ENCODE measurements around the gene PLEKHA7. TPM values are rescaled to one million over a fixed set of nuclear protein-coding genes. Genes with fewer than 3 reads are reported as not detected.

The PLEKHA7 gene
- total and polyA plus RNA-seq, 2 of the 13 experiments (the other 11 are each of a cell fraction or from before 2014, with no cell fraction given): 17.5 to 18.7 TPM

DNA sequence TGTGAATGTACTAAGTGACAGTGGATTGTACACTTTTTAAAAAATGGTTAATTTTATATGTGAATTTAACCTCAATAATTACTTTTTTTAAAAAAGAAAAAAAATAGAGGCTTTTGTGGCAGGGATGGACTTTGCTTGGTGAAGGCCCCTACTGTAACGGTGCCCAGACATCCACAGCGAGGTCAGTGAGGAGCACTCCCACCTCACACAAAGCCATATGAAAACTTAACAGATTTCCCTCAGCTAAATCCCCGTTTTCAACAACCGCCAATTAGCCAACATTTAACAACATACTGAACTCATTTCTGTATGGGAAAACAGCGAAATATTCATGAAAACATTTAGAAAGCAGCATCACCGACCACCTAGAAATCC lies 276.4 kb downstream of the PLEKHA7 start:
- intact Hi-C loops (cut with micrococcal nuclease; ENCODE audit: unreplicated experiment) (no loop called here), in situ Hi-C loops (cut with HindIII; ENCODE audit: extremely low pct_ligation_motif_present, low pct_unique_long_range_greater_than_20kb) (no loop called here)
- Histone ChIP-seq H3K27me3 (ENCODE audit: control insufficient read depth in 1 of 2, insufficient read depth in 2 of 2, low read length in 2 of 2) (no peaks in the 10 kb centered on the region; a peak in 1 of 5 replicates), H3K36me3 (replicated peaks in 1 of 2; ENCODE audit: control insufficient read depth in 1 of 2, insufficient read depth in 2 of 2, low read length in 2 of 2) (no peaks in the 10 kb centered on the region; a peak in 3 of 5 replicates), H2AFZ (ENCODE audit: low read length) (peak overlapping the region; percentile 87), H3K4me3 (replicated peaks in 1 of 3; ENCODE audit: insufficient read depth in 1 of 3, low read depth in 2 of 3, low read length in 3 of 3) (peak overlapping the region; percentile 65 to 92 (median 90)), H4K20me1 (ENCODE audit: insufficient read depth, low read length) (peaks cover 30% of the 10 kb centered on the region), H3K4me2 (ENCODE audit: low read depth, low read length) (peak overlapping the region; percentile 78), H3K9ac (ENCODE audit: insufficient read depth, low read depth, low read length) (peak overlapping the region; percentile 99), H3K9me3 (ENCODE audit: low read length) (no peaks in the 10 kb centered on the region), H3K4me1 (ENCODE audit: insufficient read depth, low read length) (peaks cover 26% of the 10 kb centered on the region), H3K27ac (ENCODE audit: extremely low read length, insufficient read depth, low read length) (peak overlapping the region; percentile 95), H3K79me2 (ENCODE audit: insufficient read depth, low read length) (peaks cover 47% of the 10 kb centered on the region)
- TF ChIP-seq MEF2D (CRISPR knock-in tag; IDR thresholded peaks at IDR 0.05) (no peak), GFI1 (CRISPR knock-in tag; IDR thresholded peaks at IDR 0.05; ENCODE audit: borderline replicate concordance) (peak; percentile 16; the same call in 1 of the 2 replicates), ZNF138 (CRISPR knock-in tag; IDR thresholded peaks at IDR 0.05; ENCODE audit: low read depth) (0 out of 2 replicates have a peak, but pooled peaks have one; percentile 3), ZNF3 (CRISPR knock-in tag; IDR thresholded peaks at IDR 0.05) (0 out of 2 replicates have a peak, but pooled peaks have one; percentile 1), NCOA1 (CRISPR knock-in tag; IDR thresholded peaks at IDR 0.05) (peak; percentile 38; the same call in 1 of the 2 replicates), TBX3 (IDR thresholded peaks at IDR 0.05; ENCODE audit: borderline replicate concordance) (no peak), ZNF263 (CRISPR knock-in tag; IDR thresholded peaks at IDR 0.05) (peak; percentile 93), ETV6 (CRISPR knock-in tag; conservative IDR thresholded peaks at IDR 0.05) (0 out of 2 replicates have a peak, but pooled peaks have one; percentile 2), ZNF44 (CRISPR knock-in tag; IDR thresholded peaks at IDR 0.05) (no peak), ZIK1 (CRISPR knock-in tag; IDR thresholded peaks at IDR 0.05; ENCODE audit: borderline replicate concordance, low read depth) (no peak)
- TF ChIP-seq, protein P1, sequence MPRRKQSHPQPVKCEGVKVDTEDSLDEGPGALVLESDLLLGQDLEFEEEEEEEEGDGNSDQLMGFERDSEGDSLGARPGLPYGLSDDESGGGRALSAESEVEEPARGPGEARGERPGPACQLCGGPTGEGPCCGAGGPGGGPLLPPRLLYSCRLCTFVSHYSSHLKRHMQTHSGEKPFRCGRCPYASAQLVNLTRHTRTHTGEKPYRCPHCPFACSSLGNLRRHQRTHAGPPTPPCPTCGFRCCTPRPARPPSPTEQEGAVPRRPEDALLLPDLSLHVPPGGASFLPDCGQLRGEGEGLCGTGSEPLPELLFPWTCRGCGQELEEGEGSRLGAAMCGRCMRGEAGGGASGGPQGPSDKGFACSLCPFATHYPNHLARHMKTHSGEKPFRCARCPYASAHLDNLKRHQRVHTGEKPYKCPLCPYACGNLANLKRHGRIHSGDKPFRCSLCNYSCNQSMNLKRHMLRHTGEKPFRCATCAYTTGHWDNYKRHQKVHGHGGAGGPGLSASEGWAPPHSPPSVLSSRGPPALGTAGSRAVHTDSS (CRISPR knock-in tag; conservative IDR thresholded peaks at IDR 0.05): 0 out of 2 replicates have a peak, but pooled peaks have one; percentile 16
- TSS peak; percentile 99 for BruUV-seq (replicated peaks)
- POLR2A ChIA-PET: interaction anchor here (1.0 to 3.1 kb wide), 5 partner anchors 9 to 471 kb away, joined by 4 to 12 read pairs (median 4); no protein-coding TSS in a partner anchor
- peak; percentile 62 for ATAC-seq
- no peak for FAIRE-seq
- WGBS (ENCODE audit: low lambda C conversion rate): 3% methylated on average over 6 of the region's 6 CpGs
- CTCF ChIA-PET (ENCODE audit: low intra/inter-chr PET ratio, low total read pairs): no interaction called here
- DNase-seq (ENCODE audit: low spot score): peak; percentile 22

Other genes with a start within 250 kb of the PLEKHA7 start
- gene RPS13, start 63.3 kb upstream of the PLEKHA7 start, total RNA-seq (2016; rRNA removed; fragmentation: Illumina TruSeq; extraction: Trizol): 1,542 and 1,735 TPM in 2 replicates
- gene RPS13, start 63.3 kb upstream of the PLEKHA7 start, polyA plus RNA-seq (2011; rRNA removed): 1,908 and 2,245 TPM in 2 replicates
- gene PIK3C2A, start 193.6 kb upstream of the PLEKHA7 start, total RNA-seq (2016; rRNA removed; fragmentation: Illumina TruSeq; extraction: Trizol): 49.9 and 117 TPM in 2 replicates
- gene PIK3C2A, start 193.6 kb upstream of the PLEKHA7 start, polyA plus RNA-seq (2011; rRNA removed): 21.0 and 27.5 TPM in 2 replicates